Trophoblast cell (in vitro differentiated cells and primary cell): ENCODE results near the gene SNTG2.

Experiments used
- DNase-seq, 2 donors: peaks; one replicate each; pipeline ENCODE4 v3.0.0-alpha.2; 2016
- H2AFZ ChIP-seq: 2 replicates; pipeline ENCODE4 v1.6.1; 2013; ENCODE audit warnings: low read length, moderate library complexity, mild to moderate bottlenecking; ENCODE audit not compliant: insufficient read depth, poor library complexity
- H2AK5ac ChIP-seq: 2 replicates; pipeline ENCODE4 v1.6.1; 2013; ENCODE audit warnings: mild to moderate bottlenecking, low read length
- H2BK120ac ChIP-seq: 2 replicates; pipeline ENCODE4 v1.6.1; 2013; ENCODE audit warnings: low read length, mild to moderate bottlenecking, moderate library complexity; ENCODE audit not compliant: insufficient read depth, poor library complexity
- H2BK12ac ChIP-seq: 2 replicates; pipeline ENCODE4 v1.6.1; 2013; ENCODE audit warnings: mild to moderate bottlenecking, low read length, moderate library complexity
- H2BK5ac ChIP-seq: 2 replicates; pipeline ENCODE4 v1.6.1; 2013; ENCODE audit warnings: low read length, low read depth, moderate library complexity, mild to moderate bottlenecking; ENCODE audit not compliant: poor library complexity
- H3K14ac ChIP-seq: 2 replicates; pipeline ENCODE4 v1.6.1; 2013; ENCODE audit warnings: mild to moderate bottlenecking, low read length
- H3K18ac ChIP-seq: 2 replicates; pipeline ENCODE4 v1.6.1; 2013; ENCODE audit warnings: mild to moderate bottlenecking, low read length
- H3K23ac ChIP-seq: 2 replicates; pipeline ENCODE4 v1.6.1; 2013; ENCODE audit warnings: low read length
- H3K27ac ChIP-seq: 2 replicates; pipeline ENCODE4 v1.5.1; 2013; ENCODE audit warnings: low read depth, mild to moderate bottlenecking, inconsistent platforms, low read length, moderate library complexity
- H3K27me3 ChIP-seq: 2 replicates; pipeline ENCODE4 v1.6.1; 2013; ENCODE audit warnings: inconsistent platforms, mild to moderate bottlenecking, low read length, moderate library complexity; ENCODE audit not compliant: insufficient read depth
- H3K36me3 ChIP-seq, 2 experiments: 1 replicate in 1 of 2; 2 replicates in 1 of 2; pipeline ENCODE4 v1.6.1; 2013; ENCODE audit warnings: low read length in 2 of 2, mild to moderate bottlenecking in 2 of 2, moderate library complexity in 1 of 2; ENCODE audit not compliant: insufficient read depth in 2 of 2, control insufficient read depth in 1 of 2
- H3K4ac ChIP-seq: 2 replicates; pipeline ENCODE4 v1.6.1; 2013; ENCODE audit warnings: low read depth, mild to moderate bottlenecking, low read length, moderate library complexity
- H3K4me1 ChIP-seq, 2 experiments: 1 replicate in 1 of 2; 2 replicates in 1 of 2; pipeline ENCODE4 v1.6.1; 2013; ENCODE audit warnings: low read length in 2 of 2, mild to moderate bottlenecking in 2 of 2, moderate library complexity in 1 of 2; ENCODE audit not compliant: insufficient read depth in 2 of 2, control insufficient read depth in 1 of 2
- H3K4me2 ChIP-seq: 2 replicates; pipeline ENCODE4 v1.6.1; 2013; ENCODE audit warnings: inconsistent platforms, mild to moderate bottlenecking, low read length, moderate library complexity
- H3K4me3 ChIP-seq: 2 replicates; pipeline ENCODE4 v1.5.1; 2013; ENCODE audit warnings: mild to moderate bottlenecking, low read depth, low read length, inconsistent platforms
- H3K79me1 ChIP-seq: one replicate; pipeline ENCODE4 v1.6.1; 2013; ENCODE audit warnings: low read length
- H3K79me2 ChIP-seq: 2 replicates; pipeline ENCODE4 v1.6.1; 2013; ENCODE audit warnings: low read length, mild to moderate bottlenecking; ENCODE audit not compliant: control insufficient read depth, insufficient read depth, poor library complexity
- H3K9ac ChIP-seq: 2 replicates; pipeline ENCODE4 v1.6.1; 2013; ENCODE audit warnings: mild to moderate bottlenecking, low read length
- H3K9me3 ChIP-seq: 2 replicates; pipeline ENCODE4 v1.6.1; 2013; ENCODE audit warnings: low read depth, mild to moderate bottlenecking, control low read depth, inconsistent platforms, low read length; ENCODE audit not compliant: insufficient read depth
- H4K12ac ChIP-seq: 2 replicates; pipeline ENCODE4 v1.6.1; 2013; ENCODE audit warnings: low read depth, mild to moderate bottlenecking, low read length, moderate library complexity
- H4K8ac ChIP-seq: 2 replicates; pipeline ENCODE4 v1.6.1; 2013; ENCODE audit warnings: low read depth, mild to moderate bottlenecking, low read length, moderate library complexity
- H4K91ac ChIP-seq: one replicate; pipeline ENCODE4 v1.6.1; 2013; ENCODE audit warnings: low read depth, mild to moderate bottlenecking, low read length, moderate library complexity
- WGBS: extraction: QIAGEN DNeasy Blood & Tissue Kit; methylation state at CpG from one replicate; pipeline ENCODE4 v1.1.7; 2013; ENCODE audit warnings: missing lambda C conversion rate; ENCODE audit not compliant: insufficient read length, insufficient coverage; ENCODE audit errors: extremely low coverage; 5-methylcytosine and 5-hydroxymethylcytosine counted together

SNTG2 gene

GRCh38 chr2:1393321-1393720 lies 442.7 kb downstream of the SNTG2 start:
- Histone ChIP-seq H2AFZ (no peak overlapping the region), H4K91ac (no peak overlapping the region), H4K12ac (no peak overlapping the region), H3K9ac (no peak overlapping the region), H3K23ac (no peak overlapping the region), H2BK12ac (no peak overlapping the region), H3K27me3 (no peaks in the 10 kb centered on the region), H3K36me3 (no peaks in the 10 kb centered on the region), H4K8ac (no peak overlapping the region), H2BK120ac (no peak overlapping the region), H3K4me3 (no peak overlapping the region), H2AK5ac (no peak overlapping the region), H3K4ac (no peak overlapping the region), H3K18ac (no peak overlapping the region), H3K79me1 (no peaks in the 10 kb centered on the region), H3K27ac (no peak overlapping the region), H3K79me2 (peaks cover 1% of the 10 kb centered on the region), H3K14ac (no peak overlapping the region), H3K4me2 (no peak overlapping the region), H3K4me1 (no peaks in the 10 kb centered on the region), H2BK5ac (no peak overlapping the region), H3K9me3 (no peaks in the 10 kb centered on the region)
- DNase-seq = no peak
- no CpG with 5 or more reads among the region's 2 CpGs for WGBS

- Histone ChIP-seq H2AFZ (no peak overlapping the region), H3K36me3 (no peaks in the 10 kb centered on the region), H3K79me2 (no peaks in the 10 kb centered on the region), H3K18ac (no peak overlapping the region), H4K91ac (no peak overlapping the region), H2BK120ac (no peak overlapping the region), H3K9me3 (no peaks in the 10 kb centered on the region), H3K4me2 (no peak overlapping the region), H3K23ac (no peak overlapping the region), H3K4me1 (no peaks in the 10 kb centered on the region), H2BK12ac (no peak overlapping the region), H3K79me1 (no peaks in the 10 kb centered on the region), H3K14ac (no peak overlapping the region), H4K12ac (no peak overlapping the region), H3K4ac (no peak overlapping the region), H3K4me3 (no peak overlapping the region), H2BK5ac (no peak overlapping the region), H4K8ac (no peak overlapping the region), H3K27me3 (no peaks in the 10 kb centered on the region), H2AK5ac (no peak overlapping the region), H3K27ac (no peak overlapping the region), H3K9ac (no peak overlapping the region)
- no peak for DNase-seq
- no CpG with 5 or more reads among the region's 7 CpGs for WGBS
Observed at GRCh38 chr2:1394709-1395408, 444.2 kb downstream of the SNTG2 start.

GRCh38 chr2:1397350-1397749 lies 446.7 kb downstream of the SNTG2 start:
- Histone ChIP-seq H2BK12ac (no peak overlapping the region), H3K4ac (no peak overlapping the region), H3K18ac (no peak overlapping the region), H2BK120ac (no peak overlapping the region), H3K9me3 (peaks cover 5% of the 10 kb centered on the region), H2AK5ac (no peak overlapping the region), H2AFZ (no peak overlapping the region), H3K79me2 (no peaks in the 10 kb centered on the region), H3K23ac (no peak overlapping the region), H3K36me3 (no peaks in the 10 kb centered on the region), H3K9ac (no peak overlapping the region), H3K4me1 (no peaks in the 10 kb centered on the region), H3K27ac (no peak overlapping the region), H2BK5ac (no peak overlapping the region), H4K8ac (no peak overlapping the region), H4K12ac (no peak overlapping the region), H3K4me2 (no peak overlapping the region), H3K27me3 (no peaks in the 10 kb centered on the region), H4K91ac (no peak overlapping the region), H3K79me1 (no peaks in the 10 kb centered on the region), H3K4me3 (no peak overlapping the region), H3K14ac (no peak overlapping the region)
- no CpG with 5 or more reads among the region's 4 CpGs for WGBS
- no peak for DNase-seq

- Histone ChIP-seq H3K79me1 (no peaks in the 10 kb centered on the region), H3K18ac (no peak overlapping the region), H3K4me3 (no peak overlapping the region), H3K23ac (no peak overlapping the region), H3K36me3 (no peaks in the 10 kb centered on the region), H3K27me3 (no peaks in the 10 kb centered on the region), H4K91ac (no peak overlapping the region), H3K4me2 (no peak overlapping the region), H3K9ac (no peak overlapping the region), H2BK12ac (no peak overlapping the region), H3K4me1 (no peaks in the 10 kb centered on the region), H3K9me3 (peaks cover 7% of the 10 kb centered on the region), H4K12ac (no peak overlapping the region), H3K14ac (no peak overlapping the region), H2BK5ac (no peak overlapping the region), H2BK120ac (no peak overlapping the region), H3K79me2 (no peaks in the 10 kb centered on the region), H4K8ac (no peak overlapping the region), H3K4ac (no peak overlapping the region), H2AK5ac (no peak overlapping the region), H2AFZ (no peak overlapping the region), H3K27ac (no peak overlapping the region)
- no peak for DNase-seq
- no CpG with 5 or more reads among the region's 7 CpGs for WGBS
Observed at GRCh38 chr2:1398191-1398590, 447.5 kb downstream of the SNTG2 start.
